Calu3 (cell line): ENCODE results near the gene THBS1. TPM values are rescaled to one million over a fixed set of nuclear protein-coding genes. Genes with fewer than 3 reads are reported as not detected.

Source experiments
- BruUV-seq: library from RNA; stranded (reverse); fragments of 400-500 nt; replicated peaks from 2 replicates; lab custom pipeline; 2021; lab: Mats Ljungman, UMichigan
- CTCF ChIA-PET: fragments of 300-600 bp; sonication (Branson Sonifier 250); formaldehyde crosslinking; loops from one replicate; lab custom pipeline; 2022; ENCODE audit warnings: antibody characterized with exemption; lab: Charles Lee
- DNase-seq: peaks from one replicate; pipeline ENCODE4 v3.0.0; 2022
- H3K27ac Mint-ChIP-seq: one replicate; pipeline ENCODE4 v1.8.0; 2022; ENCODE audit warnings: mixed read lengths; ENCODE audit not compliant: unreplicated experiment
- H3K27me3 Mint-ChIP-seq: one replicate; pipeline ENCODE4 v1.8.0; 2022; ENCODE audit warnings: mixed read lengths; ENCODE audit not compliant: unreplicated experiment
- H3K36me3 Mint-ChIP-seq: one replicate; pipeline ENCODE4 v1.8.0; 2022; ENCODE audit warnings: mild to moderate bottlenecking, moderate library complexity, mixed read lengths; ENCODE audit not compliant: insufficient read depth, unreplicated experiment
- H3K4me1 Mint-ChIP-seq: one replicate; pipeline ENCODE4 v1.8.0; 2022; ENCODE audit warnings: mild to moderate bottlenecking, low read depth, mixed read lengths; ENCODE audit not compliant: unreplicated experiment
- H3K4me3 Mint-ChIP-seq: one replicate; pipeline ENCODE4 v1.8.0; 2022; ENCODE audit warnings: mild to moderate bottlenecking, low read depth, moderate library complexity, mixed read lengths; ENCODE audit not compliant: unreplicated experiment
- H3K9me3 Mint-ChIP-seq: one replicate; pipeline ENCODE4 v1.8.0; 2022; ENCODE audit warnings: low read depth, mixed read lengths; ENCODE audit not compliant: unreplicated experiment
- intact Hi-C: fragments of 100-400 bp; cut with micrococcal nuclease; formaldehyde crosslinking; loops from one replicate; pipeline ENCODE4 v1.10.0; 2022; ENCODE audit not compliant: unreplicated experiment
- total RNA-seq: library from RNA; stranded (reverse); gene quantifications from 2 replicates; pipeline ENCODE4 v1.2.3, GENCODE V29; 2022
- TF ChIP-seq, protein P1 (sequence below): fragments of 200-600 bp; IDR thresholded peaks from one replicate; pipeline ENCODE4 v1.8.0; 2022; ENCODE audit warnings: antibody characterized with exemption; ENCODE audit not compliant: unreplicated experiment

Gene THBS1
- total RNA-seq, 1 experiment from 2014 or later = 199 TPM

DNA sequence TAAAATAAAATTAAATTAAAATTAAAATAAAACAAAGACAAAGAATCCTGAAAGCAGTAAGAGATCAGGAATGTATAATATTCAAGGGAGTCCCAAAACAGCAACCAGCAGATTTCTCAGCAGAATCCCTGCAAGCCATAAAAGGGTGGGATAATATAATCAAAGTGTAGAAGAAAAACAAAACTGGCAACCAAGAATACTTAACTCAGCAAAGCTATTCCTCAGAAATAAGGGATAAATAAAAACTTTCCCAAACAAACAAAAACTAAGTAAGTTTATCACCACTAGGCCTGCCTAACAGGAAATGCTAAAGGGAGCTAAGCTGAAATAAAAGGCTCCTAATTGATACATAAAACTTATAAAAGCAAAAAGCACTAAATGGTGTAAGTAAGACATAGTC lies 29.8 kb downstream of the THBS1 start:
- Mint-ChIP-seq H3K4me3 (no peak overlapping the region), H3K27ac (no peak overlapping the region), H3K27me3 (no peaks in the 10 kb centered on the region), H3K4me1 (no peaks in the 10 kb centered on the region), H3K9me3 (peaks cover 4% of the 10 kb centered on the region), H3K36me3 (no peaks in the 10 kb centered on the region)
- TF ChIP-seq, protein P1, sequence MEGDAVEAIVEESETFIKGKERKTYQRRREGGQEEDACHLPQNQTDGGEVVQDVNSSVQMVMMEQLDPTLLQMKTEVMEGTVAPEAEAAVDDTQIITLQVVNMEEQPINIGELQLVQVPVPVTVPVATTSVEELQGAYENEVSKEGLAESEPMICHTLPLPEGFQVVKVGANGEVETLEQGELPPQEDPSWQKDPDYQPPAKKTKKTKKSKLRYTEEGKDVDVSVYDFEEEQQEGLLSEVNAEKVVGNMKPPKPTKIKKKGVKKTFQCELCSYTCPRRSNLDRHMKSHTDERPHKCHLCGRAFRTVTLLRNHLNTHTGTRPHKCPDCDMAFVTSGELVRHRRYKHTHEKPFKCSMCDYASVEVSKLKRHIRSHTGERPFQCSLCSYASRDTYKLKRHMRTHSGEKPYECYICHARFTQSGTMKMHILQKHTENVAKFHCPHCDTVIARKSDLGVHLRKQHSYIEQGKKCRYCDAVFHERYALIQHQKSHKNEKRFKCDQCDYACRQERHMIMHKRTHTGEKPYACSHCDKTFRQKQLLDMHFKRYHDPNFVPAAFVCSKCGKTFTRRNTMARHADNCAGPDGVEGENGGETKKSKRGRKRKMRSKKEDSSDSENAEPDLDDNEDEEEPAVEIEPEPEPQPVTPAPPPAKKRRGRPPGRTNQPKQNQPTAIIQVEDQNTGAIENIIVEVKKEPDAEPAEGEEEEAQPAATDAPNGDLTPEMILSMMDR = no peak
- no TSS peak for BruUV-seq
- DNase-seq = no peak
- intact Hi-C loops = no loop called here
- CTCF ChIA-PET = no interaction called here

GRCh38 chr15:39613271-39613670 lies 32.4 kb downstream of the THBS1 start:
- H3K27me3 Mint-ChIP-seq = no peaks in the 10 kb centered on the region
- CTCF ChIA-PET = no interaction called here
- H3K36me3 Mint-ChIP-seq = no peaks in the 10 kb centered on the region
- intact Hi-C loops = no loop called here
- no peak overlapping the region for H3K4me3 Mint-ChIP-seq
- no TSS peak for BruUV-seq
- peaks cover 4% of the 10 kb centered on the region for H3K9me3 Mint-ChIP-seq
- DNase-seq = no peak
- H3K4me1 Mint-ChIP-seq = peaks cover 10% of the 10 kb centered on the region
- H3K27ac Mint-ChIP-seq = no peak overlapping the region
- TF ChIP-seq, protein P1 = no peak

DNA sequence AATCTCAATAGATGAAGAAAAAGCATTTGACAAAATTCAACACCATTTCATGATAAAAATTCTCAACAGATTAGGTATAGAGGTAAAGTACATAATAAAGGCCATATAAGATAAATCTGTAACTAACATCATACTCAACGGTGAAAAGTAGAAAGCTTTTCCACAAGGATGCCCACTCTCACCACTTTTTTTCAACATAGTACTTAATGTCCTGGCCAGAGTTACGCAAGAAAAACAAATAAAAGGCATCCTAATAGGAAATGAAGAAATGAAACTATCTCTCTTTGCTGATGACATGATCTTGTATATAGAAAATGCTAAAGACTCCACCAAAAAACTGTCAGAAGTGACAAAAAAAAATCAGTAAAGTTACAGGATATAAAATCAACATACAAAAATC lies 33.0 kb downstream of the THBS1 start:
- Mint-ChIP-seq H3K27me3 (no peaks in the 10 kb centered on the region), H3K4me3 (no peak overlapping the region), H3K36me3 (no peaks in the 10 kb centered on the region), H3K9me3 (peaks cover 4% of the 10 kb centered on the region), H3K4me1 (peaks cover 10% of the 10 kb centered on the region), H3K27ac (no peak overlapping the region)
- CTCF ChIA-PET = no interaction called here
- TF ChIP-seq, protein P1 = no peak
- no peak for DNase-seq
- intact Hi-C loops = no loop called here
- no TSS peak for BruUV-seq

DNA sequence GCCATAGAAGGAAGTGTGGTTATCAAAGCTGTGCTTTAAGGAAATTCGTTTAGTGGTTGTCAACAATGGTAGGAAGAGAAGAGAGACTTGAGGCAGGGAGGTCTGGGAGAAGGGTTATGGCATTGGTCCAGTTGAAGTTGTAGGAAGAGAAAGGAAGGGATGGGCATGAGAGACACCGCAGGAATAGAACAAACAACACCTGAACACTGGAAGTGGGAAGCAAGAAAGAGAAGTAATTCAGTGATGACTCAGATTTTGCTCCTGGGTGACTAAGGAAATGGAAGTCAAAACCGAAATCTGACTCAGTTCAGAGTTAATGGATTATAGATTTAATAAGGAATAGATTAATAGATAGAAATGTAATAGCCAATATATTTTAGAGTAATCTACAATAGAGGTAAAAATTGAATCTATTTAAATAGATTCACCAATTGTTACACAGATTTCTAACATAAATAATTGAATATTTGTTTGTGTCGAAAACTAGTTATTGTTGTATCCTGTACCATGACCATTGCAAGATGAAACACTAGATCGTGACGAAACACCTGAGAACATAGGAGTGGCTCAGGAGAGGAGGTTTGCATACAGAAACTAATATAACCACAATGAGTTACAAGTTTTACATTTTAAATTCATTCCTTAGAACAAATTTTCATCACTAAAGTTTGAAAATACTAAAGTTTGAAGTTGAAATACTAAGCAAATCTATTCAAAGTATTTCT lies 36.0 kb downstream of the THBS1 start:
- CTCF ChIA-PET = no interaction called here

More for the DNA sequence above, 36.0 kb downstream of the THBS1 start:
- Mint-ChIP-seq H3K9me3 (no peaks in the 10 kb centered on the region), H3K4me3 (no peak overlapping the region), H3K4me1 (peaks cover 10% of the 10 kb centered on the region), H3K27ac (no peak overlapping the region), H3K27me3 (no peaks in the 10 kb centered on the region), H3K36me3 (no peaks in the 10 kb centered on the region)
- no peak for DNase-seq
- BruUV-seq = no TSS peak
- TF ChIP-seq, protein P1 = no peak
- intact Hi-C loops = no loop called here
